H9 (cell line): ENCODE data around the gene CD226. TPM values are rescaled to one million over a fixed set of nuclear protein-coding genes. Genes with fewer than 3 reads are reported as not detected.

Experiments
- DNase-seq: peaks from one replicate; pipeline ENCODE4 v3.0.0-alpha.2; 2017
- H2AFZ ChIP-seq: one replicate; pipeline ENCODE4 v1.6.1; 2013; ENCODE audit warnings: mild to moderate bottlenecking, low read length, control low read depth, moderate library complexity
- H2AK5ac ChIP-seq: 2 replicates; pipeline ENCODE4 v1.6.1; 2013; ENCODE audit warnings: low read length, control low read depth, mixed read lengths; ENCODE audit not compliant: insufficient read length
- H2BK120ac ChIP-seq: one replicate; pipeline ENCODE4 v1.6.1; 2013; ENCODE audit warnings: low read depth, mild to moderate bottlenecking, low read length, control low read depth, inconsistent platforms; ENCODE audit not compliant: poor library complexity, severe bottlenecking
- H2BK12ac ChIP-seq: 2 replicates; pipeline ENCODE4 v1.6.1; 2013; ENCODE audit warnings: low read length, control low read depth, mixed read lengths, low read depth; ENCODE audit not compliant: insufficient read length
- H2BK15ac ChIP-seq: 2 replicates; pipeline ENCODE4 v1.6.1; 2013; ENCODE audit warnings: low read depth, low read length, control low read depth
- H2BK20ac ChIP-seq: one replicate; pipeline ENCODE4 v1.6.1; 2013; ENCODE audit warnings: low read depth, mild to moderate bottlenecking, low read length, control low read depth, inconsistent platforms; ENCODE audit not compliant: poor library complexity, severe bottlenecking
- H2BK5ac ChIP-seq: 2 replicates; pipeline ENCODE4 v1.6.1; 2013; ENCODE audit warnings: low read length, control low read depth, mixed read lengths; ENCODE audit not compliant: insufficient read length
- H3K14ac ChIP-seq: 2 replicates; pipeline ENCODE4 v1.6.1; 2013; ENCODE audit warnings: low read length, control low read depth; ENCODE audit not compliant: insufficient read depth
- H3K18ac ChIP-seq: 2 replicates; pipeline ENCODE4 v1.6.1; 2013; ENCODE audit warnings: low read depth, mild to moderate bottlenecking, mixed read lengths, low read length, control low read depth; ENCODE audit not compliant: insufficient read length
- H3K23ac ChIP-seq: 2 replicates; pipeline ENCODE4 v1.6.1; 2013; ENCODE audit warnings: low read length, control low read depth, mixed read lengths, low read depth; ENCODE audit not compliant: insufficient read length
- H3K23me2 ChIP-seq: 2 replicates; pipeline ENCODE4 v1.6.1; 2013; ENCODE audit warnings: low read depth, mild to moderate bottlenecking, mixed read lengths, low read length, control low read depth; ENCODE audit not compliant: insufficient read length, poor library complexity, severe bottlenecking
- H3K27ac ChIP-seq: 2 replicates; pipeline ENCODE4 v1.5.1; 2013; ENCODE audit warnings: low read length, control low read depth, mixed read lengths, low read depth; ENCODE audit not compliant: insufficient read length
- H3K27me3 ChIP-seq: 2 replicates; pipeline ENCODE4 v1.6.1; 2013; ENCODE audit warnings: low read length, control low read depth, inconsistent platforms; ENCODE audit not compliant: insufficient read depth
- H3K4ac ChIP-seq: 2 replicates; pipeline ENCODE4 v1.6.1; 2013; ENCODE audit warnings: low read depth, mild to moderate bottlenecking, control low read depth, inconsistent platforms, low read length, moderate library complexity
- H3K4me1 ChIP-seq: 2 replicates; pipeline ENCODE4 v1.6.1; 2013; ENCODE audit warnings: low read length, control low read depth, inconsistent platforms; ENCODE audit not compliant: insufficient read depth
- H3K4me2 ChIP-seq: 2 replicates; pipeline ENCODE4 v1.6.1; 2013; ENCODE audit warnings: low read length, control low read depth, mixed read lengths; ENCODE audit not compliant: insufficient read length, insufficient read depth
- H3K56ac ChIP-seq: 2 replicates; pipeline ENCODE4 v1.6.1; 2013; ENCODE audit warnings: low read depth, mild to moderate bottlenecking, mixed read lengths, low read length, control low read depth; ENCODE audit not compliant: insufficient read length
- H3K79me1 ChIP-seq: 2 replicates; pipeline ENCODE4 v1.6.1; 2013; ENCODE audit warnings: low read depth, mild to moderate bottlenecking, moderate library complexity, low read length, control low read depth, inconsistent platforms; ENCODE audit not compliant: insufficient read depth, poor library complexity, severe bottlenecking
- H3K79me2 ChIP-seq: 2 replicates; pipeline ENCODE4 v1.6.1; 2013; ENCODE audit warnings: low read length, control low read depth, inconsistent platforms; ENCODE audit not compliant: insufficient read depth
- H3K9ac ChIP-seq: 2 replicates; pipeline ENCODE4 v1.6.1; 2013; ENCODE audit warnings: low read length, control low read depth, mixed read lengths; ENCODE audit not compliant: insufficient read length; ENCODE audit errors: extremely low read depth
- H3K9me3 ChIP-seq: one replicate; pipeline ENCODE4 v1.6.1; 2013; ENCODE audit warnings: low read depth, low read length, inconsistent platforms; ENCODE audit not compliant: control insufficient read depth
- H3T11ph ChIP-seq: one replicate; pipeline ENCODE4 v1.6.1; 2013; ENCODE audit warnings: mild to moderate bottlenecking, low read length, control low read depth, inconsistent platforms
- H4K20me1 ChIP-seq: one replicate; pipeline ENCODE4 v1.6.1; 2013; ENCODE audit not compliant: control insufficient read depth, insufficient read length, insufficient read depth
- H4K5ac ChIP-seq: 2 replicates; pipeline ENCODE4 v1.6.1; 2013; ENCODE audit warnings: low read depth, mild to moderate bottlenecking, mixed read lengths, low read length, control low read depth; ENCODE audit not compliant: insufficient read length
- H4K8ac ChIP-seq: replicated peaks from 2 replicates; pipeline ENCODE4 v1.6.1; 2013; ENCODE audit warnings: low read length, control low read depth, mixed read lengths, low read depth; ENCODE audit not compliant: insufficient read length
- H4K91ac ChIP-seq: 2 replicates; pipeline ENCODE4 v1.6.1; 2013; ENCODE audit warnings: low read depth, mild to moderate bottlenecking, moderate library complexity, mixed read lengths, low read length, control low read depth; ENCODE audit not compliant: insufficient read length
- H3K27ac Mint-ChIP-seq, 3 experiments: 2 replicates in 2 of 3; 3 replicates in 1 of 3; pipeline ENCODE4 v1.8.0; 2020 to 2021; ENCODE audit warnings: mixed read lengths in 3 of 3, mild to moderate bottlenecking in 1 of 3, moderate library complexity in 1 of 3
- H3K27me3 Mint-ChIP-seq: 2 replicates; pipeline ENCODE4 v1.8.0; 2021; ENCODE audit warnings: low read depth, mild to moderate bottlenecking, moderate library complexity, mixed read lengths
- H3K36me3 Mint-ChIP-seq, 3 experiments: 2 replicates in 2 of 3; 3 replicates in 1 of 3; pipeline ENCODE4 v1.8.0; 2020 to 2021; ENCODE audit warnings: low read depth in 3 of 3, mixed read lengths in 3 of 3; ENCODE audit not compliant: insufficient read depth in 1 of 3
- H3K4me1 Mint-ChIP-seq, 2 experiments: 2 replicates each; pipeline ENCODE4 v1.8.0; 2020; ENCODE audit warnings: mixed read lengths in 2 of 2
- H3K4me3 Mint-ChIP-seq, 2 experiments: 2 replicates in 1 of 2; 3 replicates in 1 of 2; pipeline ENCODE4 v1.8.0; 2020 to 2021; ENCODE audit warnings: mild to moderate bottlenecking in 2 of 2, mixed read lengths in 2 of 2, moderate library complexity in 1 of 2
- H3K9me3 Mint-ChIP-seq, 2 experiments: 2 replicates in 1 of 2; 3 replicates in 1 of 2; pipeline ENCODE4 v1.8.0; 2020; ENCODE audit warnings: mild to moderate bottlenecking in 2 of 2, mixed read lengths in 2 of 2, moderate library complexity in 1 of 2
- WGBS: extraction: QIAGEN DNeasy Blood & Tissue Kit; methylation state at CpG from one replicate; pipeline ENCODE4 v1.1.7; 2013; ENCODE audit warnings: missing lambda C conversion rate, low lambda C conversion rate, mixed read lengths; ENCODE audit not compliant: insufficient read length; ENCODE audit errors: extremely low coverage; 5-methylcytosine and 5-hydroxymethylcytosine counted together
- total RNA-seq: library from RNA; stranded (reverse); gene quantifications from 2 replicates; pipeline ENCODE4 v1.2.1, GENCODE V29; 2021
- TF ChIP-seq, protein P1 (sequence below): fragments of 200-600 bp; sonication (generic); conservative IDR thresholded peaks from 3 replicates; pipeline ENCODE4 v1.8.0; 2021; ENCODE audit warnings: antibody characterized with exemption, mild to moderate bottlenecking

CD226 gene
- total RNA-seq, 1 experiment from 2014 or later, result not detected

DNA sequence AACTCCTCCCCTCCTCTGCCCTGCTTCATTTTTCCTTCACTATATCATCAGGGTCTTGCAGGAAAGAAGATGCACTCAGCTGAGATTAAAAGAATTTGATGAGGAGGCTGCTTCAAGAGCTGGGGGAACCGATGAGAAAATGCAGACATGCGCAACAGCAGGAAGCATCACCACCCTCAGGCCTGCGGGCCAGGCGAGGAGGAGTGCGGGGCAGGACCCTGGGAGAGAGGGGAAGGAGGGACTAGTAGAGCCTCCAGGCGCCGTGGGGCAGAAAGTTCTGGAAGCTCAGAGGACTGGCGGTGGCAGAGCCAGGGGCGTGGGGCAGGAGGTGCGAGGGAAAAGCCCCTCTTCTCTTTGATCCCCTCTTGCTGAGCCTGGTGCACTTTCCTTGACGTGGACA is 108.2 kb downstream of the CD226 start:
- H3K23ac ChIP-seq, result no peak overlapping the region
- no peak overlapping the region for H4K91ac ChIP-seq
- H2AFZ ChIP-seq, result no peak overlapping the region
- H4K20me1 ChIP-seq, result no peaks in the 10 kb centered on the region
- no peak overlapping the region for H3K4me2 ChIP-seq
- peaks cover 6 to 11% of the 10 kb centered on the region in 2 experiments for H3K4me1 Mint-ChIP-seq
- H3K36me3 Mint-ChIP-seq, result no peaks in the 10 kb centered on the region; a peak in 1 of 7 replicates
- H3K27me3 ChIP-seq, result no peaks in the 10 kb centered on the region
- H3K23me2 ChIP-seq, result no peaks in the 10 kb centered on the region
- DNase-seq, result peak; percentile 50
- no peak overlapping the region for H2AK5ac ChIP-seq
- no peak overlapping the region for H3K4ac ChIP-seq
- no peak overlapping the region for H3K27ac Mint-ChIP-seq
- H3K18ac ChIP-seq, result no peak overlapping the region
- no peak overlapping the region for H2BK120ac ChIP-seq
- H3T11ph ChIP-seq, result no peak overlapping the region
- no peaks in the 10 kb centered on the region for H3K79me1 ChIP-seq
- no peak overlapping the region for H3K56ac ChIP-seq
- H2BK20ac ChIP-seq, result no peak overlapping the region
- H3K9me3 ChIP-seq, result no peaks in the 10 kb centered on the region
- H2BK15ac ChIP-seq, result no peak overlapping the region
- no peak overlapping the region for H2BK12ac ChIP-seq
- no peaks in the 10 kb centered on the region; a peak in 1 of 5 replicates for H3K9me3 Mint-ChIP-seq
- H4K5ac ChIP-seq, result no peak overlapping the region
- H3K27ac ChIP-seq, result no peak overlapping the region
- H3K4me1 ChIP-seq, result no peaks in the 10 kb centered on the region
- no peaks in the 10 kb centered on the region for H3K79me2 ChIP-seq
- H3K14ac ChIP-seq, result no peak overlapping the region; the same call in 1 of the 2 replicates
- H3K27me3 Mint-ChIP-seq, result no peaks in the 10 kb centered on the region
- no CpG with 5 or more reads among the region's 11 CpGs for WGBS
- TF ChIP-seq, protein P1, sequence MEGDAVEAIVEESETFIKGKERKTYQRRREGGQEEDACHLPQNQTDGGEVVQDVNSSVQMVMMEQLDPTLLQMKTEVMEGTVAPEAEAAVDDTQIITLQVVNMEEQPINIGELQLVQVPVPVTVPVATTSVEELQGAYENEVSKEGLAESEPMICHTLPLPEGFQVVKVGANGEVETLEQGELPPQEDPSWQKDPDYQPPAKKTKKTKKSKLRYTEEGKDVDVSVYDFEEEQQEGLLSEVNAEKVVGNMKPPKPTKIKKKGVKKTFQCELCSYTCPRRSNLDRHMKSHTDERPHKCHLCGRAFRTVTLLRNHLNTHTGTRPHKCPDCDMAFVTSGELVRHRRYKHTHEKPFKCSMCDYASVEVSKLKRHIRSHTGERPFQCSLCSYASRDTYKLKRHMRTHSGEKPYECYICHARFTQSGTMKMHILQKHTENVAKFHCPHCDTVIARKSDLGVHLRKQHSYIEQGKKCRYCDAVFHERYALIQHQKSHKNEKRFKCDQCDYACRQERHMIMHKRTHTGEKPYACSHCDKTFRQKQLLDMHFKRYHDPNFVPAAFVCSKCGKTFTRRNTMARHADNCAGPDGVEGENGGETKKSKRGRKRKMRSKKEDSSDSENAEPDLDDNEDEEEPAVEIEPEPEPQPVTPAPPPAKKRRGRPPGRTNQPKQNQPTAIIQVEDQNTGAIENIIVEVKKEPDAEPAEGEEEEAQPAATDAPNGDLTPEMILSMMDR, result no peak
- H4K8ac ChIP-seq, result no peak overlapping the region
- H3K4me3 Mint-ChIP-seq, result no peak overlapping the region
- H3K9ac ChIP-seq, result no peak overlapping the region
- no peak overlapping the region for H2BK5ac ChIP-seq
